HUES48 (cell line): Measurements from ENCODE around the gene ZC3H18.

Source experiments
- H3K27ac ChIP-seq: one replicate; pipeline ENCODE4 v1.7.0; 2013; ENCODE audit warnings: low read depth, low read length, inconsistent platforms
- H3K27me3 ChIP-seq: 2 replicates; pipeline ENCODE4 v1.6.1; 2013; ENCODE audit warnings: mild to moderate bottlenecking, low read length; ENCODE audit not compliant: control insufficient read depth, insufficient read depth
- H3K36me3 ChIP-seq: 2 replicates; pipeline ENCODE4 v1.6.1; 2013; ENCODE audit warnings: low read length; ENCODE audit not compliant: control insufficient read depth, insufficient read depth
- H3K4me1 ChIP-seq: 2 replicates; pipeline ENCODE4 v1.6.1; 2013; ENCODE audit warnings: mild to moderate bottlenecking, low read length; ENCODE audit not compliant: control insufficient read depth, insufficient read depth
- H3K4me3 ChIP-seq: 2 replicates; pipeline ENCODE4 v1.5.1; 2013; ENCODE audit warnings: mild to moderate bottlenecking, low read depth, low read length
- H3K9ac ChIP-seq: 2 replicates; pipeline ENCODE4 v1.6.1; 2013; ENCODE audit warnings: mild to moderate bottlenecking, low read depth, low read length, moderate library complexity
- H3K9me3 ChIP-seq: 2 replicates; pipeline ENCODE4 v1.6.1; 2013; ENCODE audit warnings: low read length; ENCODE audit not compliant: control insufficient read depth, insufficient read depth

ZC3H18 gene

GRCh38 chr16:88552815-88553214 is 17.4 kb upstream of the ZC3H18 start:
- Histone ChIP-seq H3K9me3 (no peaks in the 10 kb centered on the region), H3K27ac (no peak overlapping the region), H3K4me1 (no peaks in the 10 kb centered on the region), H3K4me3 (no peak overlapping the region), H3K36me3 (no peaks in the 10 kb centered on the region), H3K27me3 (peaks cover 16% of the 10 kb centered on the region), H3K9ac (no peak overlapping the region)

- Histone ChIP-seq H3K27me3 (peaks cover 7% of the 10 kb centered on the region), H3K4me1 (no peaks in the 10 kb centered on the region), H3K36me3 (no peaks in the 10 kb centered on the region), H3K9me3 (no peaks in the 10 kb centered on the region), H3K9ac (no peak overlapping the region), H3K4me3 (no peak overlapping the region), H3K27ac (no peak overlapping the region)
Observed at GRCh38 chr16:88553739-88554138, 16.5 kb upstream of the ZC3H18 start.

- no peaks in the 10 kb centered on the region for H3K9me3 ChIP-seq
- H3K4me1 ChIP-seq: no peaks in the 10 kb centered on the region
- H3K4me3 ChIP-seq: no peak overlapping the region
- no peaks in the 10 kb centered on the region for H3K36me3 ChIP-seq
- no peak overlapping the region for H3K27ac ChIP-seq
- H3K27me3 ChIP-seq: no peaks in the 10 kb centered on the region; the same call in 1 of the 2 replicates
- H3K9ac ChIP-seq: no peak overlapping the region
Observed at GRCh38 chr16:88554711-88555264, 15.4 kb upstream of the ZC3H18 start.

DNA sequence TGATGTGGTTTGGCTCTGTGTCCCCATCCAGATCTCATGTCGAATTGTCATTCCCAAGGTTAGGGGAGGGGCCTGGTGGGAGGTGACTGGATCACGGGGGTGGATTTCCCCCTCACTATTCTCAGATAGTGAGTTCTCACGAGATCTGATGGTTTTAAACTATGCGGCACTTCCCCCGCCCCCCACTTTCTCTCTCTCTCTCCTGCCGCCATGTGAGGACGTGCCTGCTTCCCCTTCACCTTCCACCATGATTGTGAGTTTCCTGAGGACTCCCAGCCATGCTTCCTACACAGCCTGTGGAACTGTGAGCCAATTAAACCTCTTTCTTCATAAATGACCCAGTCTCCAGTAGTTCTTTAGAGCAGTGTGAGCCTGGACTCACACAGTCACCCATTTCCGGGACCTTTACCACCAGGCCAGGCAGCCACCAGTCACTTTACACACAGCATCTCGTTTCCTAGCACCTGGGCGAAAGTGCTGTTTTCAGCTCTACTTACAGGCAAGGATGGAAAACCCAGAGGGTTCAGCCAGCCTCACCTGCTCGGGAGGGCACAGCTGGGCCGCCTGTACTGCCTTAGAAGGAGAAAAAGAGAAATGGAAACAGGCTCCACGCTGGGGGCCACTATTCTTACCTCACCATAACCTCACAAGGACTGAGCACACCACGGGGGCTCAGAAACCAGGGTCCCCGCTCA is 13.8 kb upstream of the ZC3H18 start:
- Histone ChIP-seq H3K9ac (no peak overlapping the region), H3K9me3 (no peaks in the 10 kb centered on the region), H3K27ac (no peak overlapping the region), H3K4me3 (no peak overlapping the region), H3K36me3 (no peaks in the 10 kb centered on the region), H3K4me1 (no peaks in the 10 kb centered on the region), H3K27me3 (no peaks in the 10 kb centered on the region; the same call in 1 of the 2 replicates)

GRCh38 chr16:88558457-88559442 is 11.5 kb upstream of the ZC3H18 start:
- Histone ChIP-seq H3K27me3 (peaks cover 6% of the 10 kb centered on the region; the same call in 1 of the 2 replicates), H3K4me3 (no peak overlapping the region), H3K27ac (no peak overlapping the region)

DNA sequence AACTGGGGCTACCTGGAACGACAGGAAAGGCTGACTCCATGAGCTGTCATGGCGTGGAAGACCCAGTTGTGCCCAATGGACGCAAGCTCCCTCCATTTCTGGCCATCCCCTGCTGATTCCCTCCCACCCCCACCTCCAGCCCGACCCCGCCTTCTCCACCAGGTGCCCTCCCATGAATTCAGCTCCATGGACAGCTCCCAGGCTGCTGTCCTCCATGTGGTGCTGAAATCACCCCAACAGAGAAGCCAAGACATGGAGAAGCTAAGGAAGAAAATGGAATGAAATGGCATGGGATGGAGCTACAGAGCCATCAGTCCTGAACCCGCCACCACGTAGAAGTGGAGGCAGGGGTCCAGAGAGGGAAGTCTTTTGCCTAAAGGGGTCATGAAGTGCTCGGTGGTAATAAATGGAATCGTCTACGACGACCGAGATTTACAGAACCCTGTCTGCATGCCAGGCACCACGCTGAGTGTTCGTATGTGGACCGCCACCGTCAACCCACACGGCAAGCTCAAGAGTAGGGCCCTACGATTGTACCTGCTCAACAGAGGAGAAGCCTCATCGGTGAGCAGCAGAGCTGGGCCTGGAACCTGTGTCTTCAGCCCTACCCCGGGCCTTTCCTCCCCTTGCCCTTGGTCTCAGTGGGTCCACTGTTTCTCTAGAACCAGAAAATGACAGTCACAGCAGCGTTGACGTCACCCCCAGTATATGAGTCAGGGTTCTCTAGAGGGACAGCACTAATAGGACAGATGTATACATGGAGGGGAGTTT is 9.3 kb upstream of the ZC3H18 start:
- Histone ChIP-seq H3K9ac (no peak overlapping the region), H3K27me3 (0 out of 2 replicates have a peak, but pooled peaks cover 6% of the 10 kb centered on the region), H3K9me3 (no peaks in the 10 kb centered on the region), H3K4me3 (no peak overlapping the region), H3K4me1 (no peaks in the 10 kb centered on the region), H3K27ac (no peak overlapping the region), H3K36me3 (no peaks in the 10 kb centered on the region)

More at GRCh38 chr16:88558457-88559442, 11.5 kb upstream of the ZC3H18 start:
- Histone ChIP-seq H3K36me3 (no peaks in the 10 kb centered on the region), H3K9me3 (no peaks in the 10 kb centered on the region), H3K9ac (no peak overlapping the region), H3K4me1 (no peaks in the 10 kb centered on the region)

DNA sequence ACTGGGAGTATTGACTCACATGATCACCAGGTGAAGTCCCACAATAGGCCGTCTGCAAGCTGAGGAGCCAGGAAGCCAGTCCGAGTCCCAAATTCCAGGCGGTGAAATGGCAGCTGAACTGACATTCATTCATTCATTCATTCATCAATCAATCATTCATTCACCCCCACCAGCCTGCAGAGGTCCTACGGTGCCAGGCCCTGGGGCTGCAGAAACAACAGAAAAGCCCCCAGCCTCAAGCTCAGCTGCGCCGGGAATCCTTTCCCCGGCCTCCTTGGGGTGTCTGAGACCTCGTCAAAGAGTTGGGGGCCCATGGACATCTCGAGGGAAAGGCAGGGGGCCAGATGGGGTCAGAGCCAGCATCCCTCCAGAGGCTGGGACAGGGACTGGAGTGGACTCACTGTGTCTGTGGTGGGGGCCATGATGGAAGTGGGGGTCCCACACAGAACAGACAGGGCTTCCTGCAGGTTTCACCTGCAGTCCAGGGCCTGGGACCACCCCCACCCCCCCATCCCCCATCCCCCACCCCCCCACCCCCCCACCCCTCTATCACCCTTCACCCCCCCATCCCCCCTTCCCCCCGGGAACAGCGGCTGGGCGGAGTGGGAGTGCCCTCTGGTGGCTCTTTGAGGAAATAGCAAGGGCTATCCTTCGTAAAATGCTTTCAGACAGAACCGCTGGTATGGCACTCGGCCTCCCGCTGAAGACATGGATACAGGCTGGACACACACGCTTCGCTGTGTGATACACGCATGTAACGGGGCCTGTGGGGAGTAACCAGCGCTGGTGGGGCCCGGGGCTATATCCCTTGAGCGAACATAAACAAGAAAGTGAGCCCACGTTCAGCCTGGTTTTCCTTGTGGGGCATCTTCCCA is 8.5 kb upstream of the ZC3H18 start:
- Histone ChIP-seq H3K4me1 (no peaks in the 10 kb centered on the region), H3K27ac (no peak overlapping the region), H3K4me3 (no peak overlapping the region), H3K27me3 (0 out of 2 replicates have a peak, but pooled peaks cover 6% of the 10 kb centered on the region), H3K9ac (no peak overlapping the region), H3K36me3 (no peaks in the 10 kb centered on the region), H3K9me3 (no peaks in the 10 kb centered on the region)

DNA sequence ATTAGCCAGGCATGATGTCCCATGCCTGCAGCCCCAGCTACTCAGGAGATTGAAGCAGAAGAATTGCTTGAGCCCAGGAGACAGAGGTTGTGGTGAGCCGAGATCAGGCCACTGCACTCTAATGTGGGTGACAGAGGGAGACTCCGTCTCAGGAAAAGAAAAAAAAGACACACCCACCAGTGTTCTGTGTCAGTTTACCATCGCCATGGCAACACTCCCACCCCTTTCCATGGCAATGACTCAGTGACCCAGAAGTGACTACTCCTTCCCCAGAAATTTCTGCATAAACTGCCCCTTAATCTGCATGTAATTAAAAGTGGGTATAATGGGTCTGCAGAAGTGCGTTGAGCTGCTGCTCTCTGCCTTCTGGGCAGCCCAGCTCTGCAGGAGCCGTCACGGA is 4.0 kb upstream of the ZC3H18 start:
- H3K36me3 ChIP-seq: no peaks in the 10 kb centered on the region
- no peak overlapping the region for H3K27ac ChIP-seq
- H3K4me3 ChIP-seq: no peak overlapping the region
- H3K27me3 ChIP-seq: 0 out of 2 replicates have a peak, but pooled peaks cover 6% of the 10 kb centered on the region
- H3K9me3 ChIP-seq: no peaks in the 10 kb centered on the region
- no peak overlapping the region for H3K9ac ChIP-seq
- peaks cover 2% of the 10 kb centered on the region; the same call in 1 of the 2 replicates for H3K4me1 ChIP-seq

- H3K4me1 ChIP-seq: peaks cover 5% of the 10 kb centered on the region; the same call in 1 of the 2 replicates
- peaks cover 22% of the 10 kb centered on the region for H3K36me3 ChIP-seq
- no peak overlapping the region for H3K9ac ChIP-seq
- no peak overlapping the region for H3K27ac ChIP-seq
- H3K9me3 ChIP-seq: no peaks in the 10 kb centered on the region
- H3K4me3 ChIP-seq: peak overlapping the region; percentile 93
- H3K27me3 ChIP-seq: no peaks in the 10 kb centered on the region
Observed at GRCh38 chr16:88568710-88569613, 1.2 kb upstream of the ZC3H18 start.
